ENCODE measurements around the gene FES.

Gene FES

DNA sequence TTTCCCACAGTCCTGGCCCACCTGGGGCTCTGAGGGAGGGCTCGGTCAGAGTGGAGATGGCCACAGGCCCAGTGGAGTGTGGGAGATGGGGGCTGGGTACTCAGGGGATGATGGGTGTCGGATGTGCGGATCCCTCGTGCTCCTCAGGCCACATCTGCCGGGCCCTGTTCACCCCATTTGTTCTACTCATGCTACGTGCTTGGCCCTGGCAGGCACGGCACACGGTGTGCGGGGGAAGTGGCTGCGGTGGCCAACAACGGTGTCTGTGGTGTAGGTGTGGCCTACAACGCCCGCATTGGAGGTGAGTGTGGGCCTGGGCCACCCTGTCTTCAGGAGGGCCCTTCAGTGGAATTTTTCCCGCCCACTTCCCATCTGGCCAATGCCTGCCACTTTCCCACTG is 7.0 kb upstream of the FES start:
- no peak for DNase-seq

DNA sequence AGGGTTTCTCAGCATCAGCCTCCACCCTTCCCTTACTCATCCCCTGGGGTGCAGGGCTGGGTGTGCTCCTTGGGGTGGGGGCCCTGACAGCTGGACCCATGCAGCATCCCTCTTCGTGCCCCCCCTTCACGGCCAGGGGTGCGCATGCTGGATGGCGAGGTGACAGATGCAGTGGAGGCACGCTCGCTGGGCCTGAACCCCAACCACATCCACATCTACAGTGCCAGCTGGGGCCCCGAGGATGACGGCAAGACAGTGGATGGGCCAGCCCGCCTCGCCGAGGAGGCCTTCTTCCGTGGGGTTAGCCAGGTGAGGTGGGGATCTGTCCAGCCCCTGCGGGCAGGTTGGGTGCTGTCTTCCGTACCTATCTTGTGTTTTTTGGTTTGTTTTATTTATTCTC is 6.3 kb upstream of the FES start:
- DNase-seq = no peak

DNA sequence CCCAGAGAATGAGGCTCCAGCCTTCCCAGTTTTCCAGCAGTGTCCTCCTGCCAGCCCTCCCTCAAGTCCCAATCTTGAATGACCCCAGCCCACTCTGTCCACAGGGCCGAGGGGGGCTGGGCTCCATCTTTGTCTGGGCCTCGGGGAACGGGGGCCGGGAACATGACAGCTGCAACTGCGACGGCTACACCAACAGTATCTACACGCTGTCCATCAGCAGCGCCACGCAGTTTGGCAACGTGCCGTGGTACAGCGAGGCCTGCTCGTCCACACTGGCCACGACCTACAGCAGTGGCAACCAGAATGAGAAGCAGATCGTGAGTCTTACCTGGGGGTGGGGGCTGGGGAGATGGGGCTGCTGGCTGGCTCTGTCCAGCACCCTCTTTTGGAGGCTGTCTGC is 5.6 kb upstream of the FES start:
- DNase-seq = no peak

DNA sequence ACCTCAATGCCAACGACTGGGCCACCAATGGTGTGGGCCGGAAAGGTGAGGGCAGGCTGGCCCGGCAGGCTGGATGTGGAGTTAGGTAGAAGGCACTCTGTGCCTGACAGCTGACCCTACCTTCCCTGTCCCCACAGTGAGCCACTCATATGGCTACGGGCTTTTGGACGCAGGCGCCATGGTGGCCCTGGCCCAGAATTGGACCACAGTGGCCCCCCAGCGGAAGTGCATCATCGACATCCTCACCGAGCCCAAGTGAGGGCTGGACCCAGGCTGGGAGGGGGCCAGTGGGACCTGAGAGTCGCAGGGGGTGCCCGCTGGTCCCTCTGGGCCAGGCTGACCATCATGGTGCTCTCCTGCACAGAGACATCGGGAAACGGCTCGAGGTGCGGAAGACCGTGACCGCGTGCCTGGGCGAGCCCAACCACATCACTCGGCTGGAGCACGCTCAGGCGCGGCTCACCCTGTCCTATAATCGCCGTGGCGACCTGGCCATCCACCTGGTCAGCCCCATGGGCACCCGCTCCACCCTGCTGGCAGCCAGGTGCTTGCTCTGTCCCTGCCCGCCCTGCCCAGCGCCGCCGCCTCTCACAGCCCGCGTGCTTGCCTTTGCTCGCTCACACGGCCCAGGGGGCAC is 4.5 kb upstream of the FES start:
- no peak for DNase-seq

DNA sequence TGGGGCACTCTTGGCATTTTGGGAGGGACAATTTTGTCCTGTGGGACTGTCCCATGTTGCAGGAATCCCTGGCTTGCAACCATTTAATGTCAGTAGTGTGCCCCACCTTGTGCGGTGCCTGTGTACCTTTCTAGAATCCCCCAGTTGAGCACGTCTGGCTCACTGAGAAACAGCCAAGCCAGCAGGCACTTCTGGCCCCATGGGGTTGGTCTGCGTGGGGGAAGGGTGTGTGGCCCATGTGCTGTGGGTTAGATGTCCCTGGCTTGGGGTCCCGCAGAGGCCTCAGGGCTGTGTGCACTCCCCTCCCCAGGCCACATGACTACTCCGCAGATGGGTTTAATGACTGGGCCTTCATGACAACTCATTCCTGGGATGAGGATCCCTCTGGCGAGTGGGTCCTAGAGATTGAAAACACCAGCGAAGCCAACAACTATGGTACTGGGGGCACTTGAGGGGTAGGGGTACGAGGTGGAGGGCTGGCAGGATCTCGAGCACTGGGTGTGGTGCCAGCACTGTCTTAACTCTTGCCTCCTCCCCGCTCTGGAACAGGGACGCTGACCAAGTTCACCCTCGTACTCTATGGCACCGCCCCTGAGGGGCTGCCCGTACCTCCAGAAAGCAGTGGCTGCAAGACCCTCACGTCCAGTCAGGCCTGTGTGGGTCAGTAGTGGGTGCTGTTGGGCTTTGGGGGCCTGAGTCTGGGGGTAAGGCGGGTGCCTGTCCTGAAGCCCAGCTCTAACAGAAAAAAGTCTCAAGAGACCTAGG is 3.7 kb upstream of the FES start:
- DNase-seq = no peak

DNA sequence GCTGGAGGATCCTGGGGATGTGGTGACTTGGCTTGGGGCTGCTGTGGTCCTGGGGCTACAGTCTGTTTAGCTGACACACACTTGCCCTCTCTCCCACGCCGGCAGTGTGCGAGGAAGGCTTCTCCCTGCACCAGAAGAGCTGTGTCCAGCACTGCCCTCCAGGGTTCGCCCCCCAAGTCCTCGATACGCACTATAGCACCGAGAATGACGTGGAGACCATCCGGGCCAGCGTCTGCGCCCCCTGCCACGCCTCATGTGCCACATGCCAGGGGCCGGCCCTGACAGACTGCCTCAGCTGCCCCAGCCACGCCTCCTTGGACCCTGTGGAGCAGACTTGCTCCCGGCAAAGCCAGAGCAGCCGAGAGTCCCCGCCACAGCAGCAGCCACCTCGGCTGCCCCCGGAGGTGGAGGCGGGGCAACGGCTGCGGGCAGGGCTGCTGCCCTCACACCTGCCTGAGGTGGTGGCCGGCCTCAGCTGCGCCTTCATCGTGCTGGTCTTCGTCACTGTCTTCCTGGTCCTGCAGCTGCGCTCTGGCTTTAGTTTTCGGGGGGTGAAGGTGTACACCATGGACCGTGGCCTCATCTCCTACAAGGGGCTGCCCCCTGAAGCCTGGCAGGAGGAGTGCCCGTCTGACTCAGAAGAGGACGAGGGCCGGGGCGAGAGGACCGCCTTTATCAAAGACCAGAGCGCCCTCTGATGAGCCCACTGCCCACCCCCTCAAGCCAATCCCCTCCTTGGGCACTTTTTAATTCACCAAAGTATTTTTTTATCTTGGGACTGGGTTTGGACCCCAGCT is 2.9 kb upstream of the FES start:
- DNase-seq = no peak

DNA sequence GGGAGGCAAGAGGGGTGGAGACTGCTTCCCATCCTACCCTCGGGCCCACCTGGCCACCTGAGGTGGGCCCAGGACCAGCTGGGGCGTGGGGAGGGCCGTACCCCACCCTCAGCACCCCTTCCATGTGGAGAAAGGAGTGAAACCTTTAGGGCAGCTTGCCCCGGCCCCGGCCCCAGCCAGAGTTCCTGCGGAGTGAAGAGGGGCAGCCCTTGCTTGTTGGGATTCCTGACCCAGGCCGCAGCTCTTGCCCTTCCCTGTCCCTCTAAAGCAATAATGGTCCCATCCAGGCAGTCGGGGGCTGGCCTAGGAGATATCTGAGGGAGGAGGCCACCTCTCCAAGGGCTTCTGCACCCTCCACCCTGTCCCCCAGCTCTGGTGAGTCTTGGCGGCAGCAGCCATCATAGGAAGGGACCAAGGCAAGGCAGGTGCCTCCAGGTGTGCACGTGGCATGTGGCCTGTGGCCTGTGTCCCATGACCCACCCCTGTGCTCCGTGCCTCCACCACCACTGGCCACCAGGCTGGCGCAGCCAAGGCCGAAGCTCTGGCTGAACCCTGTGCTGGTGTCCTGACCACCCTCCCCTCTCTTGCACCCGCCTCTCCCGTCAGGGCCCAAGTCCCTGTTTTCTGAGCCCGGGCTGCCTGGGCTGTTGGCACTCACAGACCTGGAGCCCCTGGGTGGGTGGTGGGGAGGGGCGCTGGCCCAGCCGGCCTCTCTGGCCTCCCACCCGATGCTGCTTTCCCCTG is 2.2 kb upstream of the FES start:
- DNase-seq = no peak

DNA sequence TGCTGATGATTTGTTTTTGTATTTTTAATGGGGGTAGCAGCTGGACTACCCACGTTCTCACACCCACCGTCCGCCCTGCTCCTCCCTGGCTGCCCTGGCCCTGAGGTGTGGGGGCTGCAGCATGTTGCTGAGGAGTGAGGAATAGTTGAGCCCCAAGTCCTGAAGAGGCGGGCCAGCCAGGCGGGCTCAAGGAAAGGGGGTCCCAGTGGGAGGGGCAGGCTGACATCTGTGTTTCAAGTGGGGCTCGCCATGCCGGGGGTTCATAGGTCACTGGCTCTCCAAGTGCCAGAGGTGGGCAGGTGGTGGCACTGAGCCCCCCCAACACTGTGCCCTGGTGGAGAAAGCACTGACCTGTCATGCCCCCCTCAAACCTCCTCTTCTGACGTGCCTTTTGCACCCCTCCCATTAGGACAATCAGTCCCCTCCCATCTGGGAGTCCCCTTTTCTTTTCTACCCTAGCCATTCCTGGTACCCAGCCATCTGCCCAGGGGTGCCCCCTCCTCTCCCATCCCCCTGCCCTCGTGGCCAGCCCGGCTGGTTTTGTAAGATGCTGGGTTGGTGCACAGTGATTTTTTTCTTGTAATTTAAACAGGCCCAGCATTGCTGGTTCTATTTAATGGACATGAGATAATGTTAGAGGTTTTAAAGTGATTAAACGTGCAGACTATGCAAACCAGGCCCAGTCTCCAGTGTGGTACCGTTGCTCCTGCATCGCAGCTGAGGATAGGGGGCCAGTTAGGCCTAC is 1.4 kb upstream of the FES start:
- DNase-seq = no peak

DNA sequence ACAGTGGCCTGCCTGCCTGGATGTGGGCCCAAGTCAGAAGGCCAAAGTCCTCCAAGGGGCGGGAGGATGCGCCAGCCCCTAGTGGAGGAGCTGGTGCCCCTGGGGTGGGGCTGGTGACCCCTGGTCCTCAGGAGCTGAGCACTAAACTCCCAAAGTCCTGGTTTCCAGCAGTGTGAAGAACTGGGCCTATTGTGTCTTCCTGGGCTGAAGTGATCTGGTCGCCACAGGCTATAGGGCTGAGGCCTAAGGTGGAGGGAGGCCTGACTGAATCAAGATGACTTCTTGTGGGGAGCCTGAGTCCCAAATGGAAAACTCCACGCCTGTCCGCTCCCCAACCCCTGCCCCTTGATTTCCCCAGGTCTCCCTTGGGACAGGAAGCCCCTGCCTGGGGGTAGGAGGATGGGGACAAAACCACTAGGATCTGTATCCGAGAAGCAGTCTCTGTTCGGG is 753 bp upstream of the FES start:
- DNase-seq = no peak

DNA sequence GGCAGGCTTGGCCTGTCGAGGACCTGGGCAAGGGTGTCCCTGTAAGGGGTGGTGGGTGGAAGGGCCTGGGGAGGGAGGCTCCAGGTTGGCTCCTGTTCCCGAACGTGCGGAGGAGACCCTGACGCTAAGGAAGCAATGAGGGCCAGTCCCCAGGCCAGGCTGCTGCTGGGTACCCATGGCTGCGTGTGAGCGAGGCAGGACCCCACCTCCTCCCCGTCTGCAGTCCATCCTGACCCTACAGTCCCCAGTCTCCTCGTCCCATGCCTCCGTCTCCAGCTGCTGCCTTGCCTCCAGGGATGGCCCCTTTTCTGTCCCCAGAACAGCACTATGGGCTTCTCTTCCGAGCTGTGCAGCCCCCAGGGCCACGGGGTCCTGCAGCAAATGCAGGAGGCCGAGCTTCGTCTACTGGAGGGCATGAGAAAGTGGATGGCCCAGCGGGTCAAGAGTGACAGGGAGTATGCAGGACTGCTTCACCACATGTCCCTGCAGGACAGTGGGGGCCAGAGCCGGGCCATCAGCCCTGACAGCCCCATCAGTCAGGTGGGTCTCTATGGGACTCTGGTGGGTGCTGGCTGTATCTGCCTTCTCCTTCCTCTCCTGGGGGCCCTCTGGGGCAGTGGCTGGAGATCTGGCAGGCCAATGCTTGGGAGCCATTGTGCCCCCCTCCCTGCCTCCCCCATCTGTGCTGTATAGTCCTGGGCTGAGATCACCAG is 571 bp downstream of the FES start:
- no peak for DNase-seq

DNA sequence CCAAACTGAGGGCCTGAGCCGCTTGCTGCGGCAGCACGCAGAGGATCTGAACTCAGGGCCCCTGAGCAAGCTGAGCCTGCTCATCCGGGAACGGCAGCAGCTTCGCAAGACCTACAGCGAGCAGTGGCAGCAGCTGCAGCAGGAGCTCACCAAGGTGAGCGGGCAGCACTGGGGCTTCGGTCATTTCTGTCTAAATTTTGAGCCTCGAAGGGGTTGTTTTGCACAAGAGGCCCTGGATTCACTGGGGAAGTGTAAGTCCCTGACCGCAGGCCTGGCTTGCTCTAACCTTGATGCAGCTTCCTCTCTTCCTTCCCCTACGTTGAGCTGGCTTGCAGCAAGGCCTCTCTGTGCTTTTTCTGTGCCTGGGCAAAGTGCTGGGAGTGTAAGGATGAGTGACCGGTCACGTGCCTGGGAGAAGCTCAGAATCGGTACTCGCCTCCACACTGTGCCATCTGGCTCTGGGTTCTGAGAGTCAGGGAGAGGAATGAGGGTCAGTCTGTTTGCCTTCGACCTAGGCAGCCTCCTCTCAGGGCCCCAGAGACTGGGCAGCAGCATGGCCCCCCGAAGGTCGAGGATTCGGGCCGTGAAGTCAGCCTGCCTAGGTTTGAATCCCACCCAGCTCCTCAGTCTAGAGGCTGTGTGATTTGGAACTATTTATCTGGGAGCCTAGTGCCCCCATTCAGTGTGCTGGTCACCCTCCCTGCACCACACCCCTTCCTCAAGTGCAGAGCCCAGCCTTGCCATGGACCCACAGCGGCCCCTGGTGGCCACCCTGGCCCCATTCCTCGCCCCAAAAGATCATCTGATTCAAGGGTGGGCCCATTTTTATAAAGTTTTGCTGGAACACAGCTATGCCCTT is 1.4 kb downstream of the FES start:
- peak; percentile 80 for DNase-seq

DNA sequence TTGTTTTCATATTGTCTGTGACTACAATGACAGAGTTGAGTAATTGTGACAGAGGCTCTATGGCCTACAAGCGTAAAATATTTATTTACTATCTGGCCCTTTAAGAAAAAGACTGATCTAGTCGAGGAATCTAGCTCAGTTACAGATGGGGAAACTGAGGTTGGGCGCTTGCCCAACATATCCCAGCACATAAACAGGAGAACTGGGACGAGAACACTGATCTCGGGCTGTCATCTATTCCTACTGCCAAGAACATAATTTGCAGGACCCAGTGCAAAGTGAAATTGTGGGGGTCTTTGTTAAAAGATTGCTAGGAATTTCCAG is 1.9 kb downstream of the FES start:
- DNase-seq = no peak

DNA sequence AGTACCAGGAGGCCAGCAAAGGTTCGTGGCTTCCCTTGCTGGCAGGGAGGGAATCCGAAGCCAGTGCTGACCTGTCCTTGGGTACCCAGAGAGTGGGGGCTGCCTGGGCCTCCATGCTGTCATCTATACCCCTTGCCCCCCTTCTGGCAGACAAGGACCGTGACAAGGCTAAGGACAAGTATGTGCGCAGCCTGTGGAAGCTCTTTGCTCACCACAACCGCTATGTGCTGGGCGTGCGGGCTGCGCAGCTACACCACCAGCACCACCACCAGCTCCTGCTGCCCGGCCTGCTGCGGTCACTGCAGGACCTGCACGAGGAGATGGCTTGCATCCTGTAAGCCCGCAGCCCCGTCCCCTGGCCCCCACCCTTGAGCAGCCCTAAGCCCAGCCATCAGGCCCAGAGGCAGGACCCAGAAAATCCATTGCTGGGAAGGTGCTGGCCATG is 2.8 kb downstream of the FES start:
- no peak for DNase-seq

DNA sequence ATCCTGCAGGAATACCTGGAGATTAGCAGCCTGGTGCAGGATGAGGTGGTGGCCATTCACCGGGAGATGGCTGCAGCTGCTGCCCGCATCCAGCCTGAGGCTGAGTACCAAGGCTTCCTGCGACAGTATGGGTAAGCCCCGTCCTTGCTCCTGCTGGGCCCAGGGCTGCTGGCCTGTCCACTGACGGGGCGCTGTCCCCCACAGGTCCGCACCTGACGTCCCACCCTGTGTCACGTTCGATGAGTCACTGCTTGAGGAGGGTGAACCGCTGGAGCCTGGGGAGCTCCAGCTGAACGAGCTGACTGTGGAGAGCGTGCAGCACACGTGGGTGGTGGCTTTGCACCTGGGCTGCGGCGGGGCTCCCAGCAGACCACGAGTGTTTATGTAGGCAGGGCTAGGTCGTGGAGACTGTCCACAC is 5.0 kb downstream of the FES start:
- DNase-seq = no peak

DNA sequence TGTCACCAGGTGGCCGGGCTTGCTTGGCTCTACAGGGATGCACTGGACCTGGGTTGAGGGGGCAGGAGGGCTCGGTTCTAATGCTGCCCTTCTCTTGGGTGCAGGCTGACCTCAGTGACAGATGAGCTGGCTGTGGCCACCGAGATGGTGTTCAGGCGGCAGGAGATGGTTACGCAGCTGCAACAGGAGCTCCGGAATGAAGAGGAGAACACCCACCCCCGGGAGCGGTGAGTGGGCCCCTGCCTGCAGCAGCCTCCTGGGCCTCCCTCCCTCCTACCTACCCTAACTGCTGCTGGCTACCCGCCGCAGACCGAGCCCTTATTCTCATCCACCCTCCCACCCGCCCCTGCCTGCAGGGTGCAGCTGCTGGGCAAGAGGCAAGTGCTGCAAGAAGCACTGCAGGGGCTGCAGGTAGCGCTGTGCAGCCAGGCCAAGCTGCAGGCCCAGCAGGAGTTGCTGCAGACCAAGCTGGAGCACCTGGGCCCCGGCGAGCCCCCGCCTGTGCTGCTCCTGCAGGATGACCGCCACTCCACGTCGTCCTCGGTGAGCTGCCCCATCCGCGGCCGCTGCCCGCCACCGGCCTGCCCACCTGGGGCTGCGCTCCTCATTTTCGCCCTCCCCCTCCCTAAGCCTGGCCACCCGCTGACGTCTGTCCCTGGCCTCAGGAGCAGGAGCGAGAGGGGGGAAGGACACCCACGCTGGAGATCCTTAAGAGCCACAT is 5.6 kb downstream of the FES start:
- no peak for DNase-seq

DNA sequence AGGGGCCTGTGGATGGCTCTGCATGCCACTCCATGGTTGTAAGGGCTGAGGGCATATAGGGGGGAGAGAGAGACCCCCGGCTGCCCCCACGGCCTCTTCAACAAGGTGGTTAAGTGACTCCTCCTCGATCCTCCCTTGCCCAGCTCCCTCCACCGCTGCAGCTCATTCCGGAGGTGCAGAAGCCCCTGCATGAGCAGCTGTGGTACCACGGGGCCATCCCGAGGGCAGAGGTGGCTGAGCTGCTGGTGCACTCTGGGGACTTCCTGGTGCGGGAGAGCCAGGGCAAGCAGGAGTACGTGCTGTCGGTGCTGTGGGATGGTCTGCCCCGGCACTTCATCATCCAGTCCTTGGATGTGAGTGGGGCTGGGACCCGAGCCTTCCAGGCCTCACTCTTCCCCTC is 6.5 kb downstream of the FES start:
- no peak for DNase-seq

DNA sequence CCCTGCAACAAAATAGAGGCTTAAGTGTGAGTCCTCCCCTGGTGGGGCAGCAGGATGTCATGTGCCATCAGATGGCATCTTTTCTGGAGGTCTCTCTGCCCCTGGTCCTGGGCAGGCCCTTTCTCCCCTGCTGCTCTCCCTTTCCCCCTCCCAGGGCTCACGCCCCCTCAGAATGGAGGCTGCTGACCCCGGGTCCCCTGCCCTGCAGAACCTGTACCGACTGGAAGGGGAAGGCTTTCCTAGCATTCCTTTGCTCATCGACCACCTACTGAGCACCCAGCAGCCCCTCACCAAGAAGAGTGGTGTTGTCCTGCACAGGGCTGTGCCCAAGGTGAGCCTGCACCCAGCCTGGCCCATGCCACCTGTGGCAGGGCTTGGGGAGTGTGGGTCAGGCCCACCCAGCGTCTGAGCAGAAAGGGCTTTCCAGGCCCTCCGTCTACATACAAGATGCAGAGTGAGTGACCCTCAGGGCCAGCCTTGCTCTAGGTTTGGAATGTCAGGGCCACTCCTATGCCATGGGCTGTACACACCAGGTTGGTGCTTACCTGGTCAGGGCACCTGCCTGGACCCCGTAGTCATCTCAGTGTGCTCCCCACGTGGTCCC is 7.1 kb downstream of the FES start:
- DNase-seq = no peak

DNA sequence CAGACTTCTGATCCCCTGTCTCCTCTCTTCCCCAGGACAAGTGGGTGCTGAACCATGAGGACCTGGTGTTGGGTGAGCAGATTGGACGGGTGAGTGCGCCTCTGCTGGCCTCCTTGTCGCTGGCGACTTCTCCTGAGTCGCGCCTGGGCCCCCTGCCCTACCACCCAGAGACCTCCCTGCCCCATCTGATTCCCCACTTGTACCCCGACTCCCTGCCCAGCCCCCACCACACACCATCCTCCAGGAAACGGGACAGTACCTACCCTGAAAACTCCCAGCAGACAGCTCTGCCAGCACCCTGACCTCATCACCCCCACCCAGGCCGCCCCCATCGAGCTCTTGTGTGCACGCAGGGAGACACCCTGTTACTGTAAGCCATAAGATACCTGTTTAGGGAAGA is 7.7 kb downstream of the FES start:
- no peak for DNase-seq

DNA sequence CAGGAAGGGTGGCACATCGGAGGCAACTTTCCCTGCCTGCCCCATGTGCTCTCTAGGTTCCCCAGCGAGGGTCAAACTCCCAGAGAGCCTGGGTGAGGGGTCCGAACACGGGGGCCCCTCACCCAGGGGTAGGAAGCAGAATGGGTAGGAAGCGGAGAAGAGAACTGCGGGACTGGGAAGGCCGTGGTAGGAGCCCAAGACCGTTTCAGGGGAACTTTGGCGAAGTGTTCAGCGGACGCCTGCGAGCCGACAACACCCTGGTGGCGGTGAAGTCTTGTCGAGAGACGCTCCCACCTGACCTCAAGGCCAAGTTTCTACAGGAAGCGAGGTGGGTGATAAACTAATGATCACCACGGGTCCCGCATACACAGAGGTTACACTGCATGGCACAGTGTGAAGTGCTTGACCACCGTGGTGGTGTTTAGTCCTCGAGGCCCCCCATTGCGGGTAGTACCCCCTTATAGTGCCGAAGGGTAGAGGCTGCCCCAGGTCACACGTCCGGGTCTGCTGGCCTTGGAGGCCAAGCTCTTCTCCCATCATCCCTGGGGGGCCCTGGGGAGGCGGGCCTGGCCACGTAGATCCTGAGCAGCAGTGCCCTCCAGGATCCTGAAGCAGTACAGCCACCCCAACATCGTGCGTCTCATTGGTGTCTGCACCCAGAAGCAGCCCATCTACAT is 8.3 kb downstream of the FES start:
- DNase-seq = no peak

Data from CD4-positive, alpha-beta T cell treated with Interleukin-10 for 1 hour (primary cell).